K562 (cell line): ENCODE results near the gene ADNP2. TPM values are rescaled to one million over a fixed set of nuclear protein-coding genes. Genes with fewer than 3 reads are reported as not detected.

Experiments used
- ATAC-seq: fragments of 200-7000 bp; cut with Tn5 transposase; 3 replicates; pipeline ENCODE4 v1.9.1; 2020; ENCODE audit warnings: moderate library complexity
- BruUV-seq: library from RNA; stranded (reverse); fragments of 400-500 nt; replicated peaks from 2 replicates; lab custom pipeline; 2021; lab: Mats Ljungman, UMichigan
- CTCF ChIA-PET: fragments of 300-600 bp; formaldehyde crosslinking; extraction: SDS; loops from one replicate; lab custom pipeline; 2021; ENCODE audit warnings: low intra/inter-chr PET ratio; lab: Yijun Ruan, JAX
- POLR2A ChIA-PET: fragments of 300-600, 350-650 bp; sonication (Branson Sonifier 250); formaldehyde crosslinking; extraction: SDS; loops from one replicate; lab custom pipeline; 2021; ENCODE audit warnings: antibody characterized with exemption, inconsistent platforms; lab: Yijun Ruan, JAX
- DNase-seq, 4 experiments: peaks; one replicate each; pipeline versions ENCODE4 v3.0.0 to v3.0.0-alpha.2; 2011 to 2018; ENCODE audit warnings: low spot score in 3 of 4, mixed read lengths in 3 of 4; ENCODE audit errors: extremely low read depth in 1 of 4
- FAIRE-seq: peaks from 2 replicates; lab custom pipeline; 2011; peaks lifted over from hg19 to GRCh38; lab: Jason Lieb, UNC
- H2AFZ ChIP-seq: 2 replicates; pipeline ENCODE4 v1.6.0; 2011; ENCODE audit warnings: low read depth, low read length, control low read depth, inconsistent platforms
- H3K27ac ChIP-seq: fragments of 200-600 bp; 3 replicates; pipeline ENCODE4 v1.8.0; 2011; ENCODE audit warnings: low read depth, mild to moderate bottlenecking, control low read depth, inconsistent platforms, low read length, moderate library complexity, mixed read lengths; ENCODE audit errors: extremely low read depth
- H3K27me3 ChIP-seq, 2 experiments: fragments of 300-600 bp in 1 of 2; 2 replicates in 1 of 2; 3 replicates in 1 of 2; pipeline versions ENCODE4 v1.6.0 to v1.8.0; 2011; ENCODE audit warnings: inconsistent platforms in 2 of 2, low read length in 2 of 2, mild to moderate bottlenecking in 1 of 2, mixed read lengths in 1 of 2, moderate library complexity in 1 of 2; ENCODE audit not compliant: control insufficient read depth in 2 of 2, insufficient read depth in 2 of 2
- H3K36me3 ChIP-seq: fragments of 300-600 bp; 3 replicates; pipeline ENCODE4 v1.8.0; 2011; ENCODE audit warnings: mild to moderate bottlenecking, low read length, inconsistent platforms; ENCODE audit not compliant: control insufficient read depth, insufficient read depth
- H3K4me1 ChIP-seq, 2 experiments: fragments of 200-600 bp in 1 of 2; replicated peaks in 1 of 2; 2 replicates in 1 of 2; 3 replicates in 1 of 2; pipeline versions ENCODE4 v1.5.1 to v1.8.0; 2011; ENCODE audit warnings: inconsistent platforms in 2 of 2, low read length in 2 of 2, mild to moderate bottlenecking in 1 of 2, mixed read lengths in 1 of 2, moderate library complexity in 1 of 2; ENCODE audit not compliant: control insufficient read depth in 2 of 2, insufficient read depth in 2 of 2
- H3K4me2 ChIP-seq: 2 replicates; pipeline ENCODE4 v1.6.1; 2011; ENCODE audit warnings: low read length, control low read depth, inconsistent platforms, mixed read lengths; ENCODE audit not compliant: insufficient read depth
- H3K4me3 ChIP-seq: fragments of 200-600 bp; sonication (generic), shearing (Covaris generic); 2 replicates; pipeline ENCODE4 v1.5.1; 2016; ENCODE audit warnings: control low read depth, inconsistent platforms
- H3K79me2 ChIP-seq: fragments of 200-600 bp; 3 replicates; pipeline ENCODE4 v1.8.0; 2011; ENCODE audit warnings: low read length, inconsistent platforms; ENCODE audit not compliant: control insufficient read depth, insufficient read depth
- H3K9ac ChIP-seq, 2 experiments: 2 replicates each; pipeline versions ENCODE4 v1.6.0 to v1.6.1; 2011; ENCODE audit warnings: low read depth in 2 of 2, low read length in 2 of 2, control low read depth in 1 of 2, inconsistent platforms in 1 of 2, mild to moderate bottlenecking in 1 of 2, mixed read lengths in 1 of 2; ENCODE audit not compliant: insufficient read depth in 1 of 2
- H3K9me1 ChIP-seq: one replicate; pipeline ENCODE4 v1.6.0; 2011; ENCODE audit warnings: inconsistent platforms, mild to moderate bottlenecking, low read length, moderate library complexity; ENCODE audit not compliant: control insufficient read depth, insufficient read depth
- H3K9me3 ChIP-seq: replicated peaks from 2 replicates; pipeline ENCODE4 v1.5.1; 2011; ENCODE audit warnings: low read depth, low read length, inconsistent platforms; ENCODE audit not compliant: control insufficient read depth, insufficient read depth
- H4K20me1 ChIP-seq: replicated peaks from 2 replicates; pipeline ENCODE4 v1.6.1; 2011; ENCODE audit warnings: low read length, inconsistent platforms, mixed read lengths; ENCODE audit not compliant: control insufficient read depth, insufficient read depth
- CGGBP1 ChIP-seq: fragments of 250-450 bp; sonication (Bioruptor Pico); IDR thresholded peaks from 2 replicates; pipeline ENCODE4 v1.9.0; 2021; ENCODE audit warnings: mild to moderate bottlenecking
- ELF2 ChIP-seq: fragments of 250-450 bp; sonication (Bioruptor Pico); IDR thresholded peaks from 2 replicates; pipeline ENCODE4 v1.5.0; 2021; ENCODE audit warnings: mild to moderate bottlenecking
- GABPB1 ChIP-seq: sonication (generic); formaldehyde crosslinking; IDR thresholded peaks from 2 replicates; pipeline ENCODE4 v1.8.0; 2022; ENCODE audit warnings: mild to moderate bottlenecking, missing genetic modification reagents
- MYC ChIP-seq, 2 experiments: fragments of 250-450 bp in 1 of 2; sonication (Bioruptor Pico) in 1 of 2; IDR thresholded peaks; 2 replicates each; pipeline versions ENCODE4 v1.5.1 to v1.6.1; 2012 to 2021; ENCODE audit warnings: low read depth in 2 of 2, borderline replicate concordance in 1 of 2, improper control_type of control experiment in 1 of 2, low read length in 1 of 2, mild to moderate bottlenecking in 1 of 2, moderate library complexity in 1 of 2
- SAFB ChIP-seq: fragments of 200-400 bp; formaldehyde crosslinking; IDR thresholded peaks from 2 replicates; pipeline ENCODE4 v1.6.1; 2017; ENCODE audit warnings: low read depth, low read length, borderline replicate concordance
- YY1 ChIP-seq, 3 experiments: IDR thresholded peaks; 2 replicates each; pipeline ENCODE4 v1.6.1; 2011; ENCODE audit warnings: low read length in 2 of 3, mild to moderate bottlenecking in 2 of 3, moderate library complexity in 2 of 3, borderline replicate concordance in 1 of 3, control low read depth in 1 of 3, low read depth in 1 of 3; ENCODE audit not compliant: insufficient read depth in 3 of 3, insufficient replicate concordance in 2 of 3, control insufficient read depth in 1 of 3, insufficient read length in 1 of 3; ENCODE audit errors: extremely low read depth in 1 of 3
- ZKSCAN1 ChIP-seq: fragments of 150-350 bp; IDR thresholded peaks from 2 replicates; pipeline ENCODE4 v1.6.1; 2016; ENCODE audit warnings: low read depth, low read length
- ZMIZ1 ChIP-seq, 2 experiments: fragments of 150-350 bp in 1 of 2; IDR thresholded peaks; 2 replicates each; pipeline ENCODE4 v1.6.1; 2012 to 2016; ENCODE audit warnings: low read depth in 2 of 2, low read length in 2 of 2, mild to moderate bottlenecking in 1 of 2, moderate library complexity in 1 of 2
- ZNF165 ChIP-seq: fragments of 250-450 bp; sonication (Bioruptor Pico); IDR thresholded peaks from 2 replicates; pipeline ENCODE4 v1.4.0; 2020; ENCODE audit warnings: borderline replicate concordance
- ZNF175 ChIP-seq: fragments of 200-800 bp; sonication (Bioruptor generic); IDR thresholded peaks from 2 replicates; pipeline ENCODE4 v1.6.1; 2016; ENCODE audit warnings: low read depth, mild to moderate bottlenecking, missing genetic modification characterization, missing compliant biosample characterization
- WGBS: fragments of 100-300 bp; shearing (Covaris generic); methylation state at CpG from one replicate; pipeline ENCODE4 v1.1.6; 2016; ENCODE audit warnings: low coverage, mixed read lengths; ENCODE audit not compliant: insufficient coverage; ENCODE audit errors: missing lambda C conversion rate; 5-methylcytosine and 5-hydroxymethylcytosine counted together
- in situ Hi-C: fragments of 300-500 bp; cut with MboI; formaldehyde crosslinking; loops from 4 replicates; pipeline ENCODE4 v1.15.0; 2018; ENCODE audit warnings: inconsistent platforms, mixed read lengths
- intact Hi-C: fragments of 100-400 bp; cut with micrococcal nuclease; formaldehyde crosslinking; loops from 2 replicates; pipeline ENCODE4 v1.14.2; 2022
- polyA plus RNA-seq, 8 experiments: library from polyadenylated mRNA; depleted of rRNA in 4 of 8; stranded (reverse) in 5 of 8; unstranded in 3 of 8; fragments of >200 nt; fragmentation: Nextera tagmentation in 2 of 8; fragmentation: Illumina TruSeq in 1 of 8; extraction: Ambion mirVana in 2 of 8; extraction: Trizol in 1 of 8; gene quantifications; 2 replicates each; pipeline versions ENCODE4 v1.2.1 to v1.2.3, GENCODE V29; 2011 to 2014; ENCODE audit warnings: inconsistent platforms in 1 of 8, missing spikeins in 1 of 8
- total RNA-seq, 7 experiments: library from RNA; depleted of rRNA in 6 of 7; stranded (reverse); fragments of >200 nt in 6 of 7; fragmentation: Illumina TruSeq in 2 of 7; extraction: Trizol in 2 of 7; gene quantifications; 2 replicates each; pipeline versions ENCODE4 v1.2.1 to v1.2.3, GENCODE V29; 2011 to 2021; ENCODE audit warnings: low replicate concordance in 1 of 7

The ADNP2 gene
- total and polyA plus RNA-seq, 9 of the 15 experiments (the other 6 are each of a cell fraction or from before 2014, with no cell fraction given) = 5.8 to 24.3 (median 16.0) TPM

DNA sequence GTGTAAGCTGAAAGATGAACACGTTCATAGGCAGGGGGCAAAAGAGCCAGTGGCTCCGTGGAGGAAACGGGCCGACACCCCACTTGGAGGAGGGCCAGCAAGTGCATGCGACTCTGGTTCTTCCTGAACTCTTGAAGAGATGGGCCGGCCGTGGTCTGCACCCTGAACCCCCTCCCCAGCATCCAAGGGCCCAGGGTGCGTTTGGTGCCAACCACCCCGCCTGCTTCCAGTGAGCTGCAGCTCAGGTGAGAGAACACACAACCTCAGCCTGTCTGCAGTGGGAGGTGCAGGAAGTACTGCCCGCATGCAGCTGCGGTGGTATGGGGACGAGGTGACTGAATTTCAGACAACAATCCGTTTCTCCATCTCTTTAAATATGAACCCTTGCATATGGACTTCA is 58.9 kb downstream of the ADNP2 start (continued):
- TF ChIP-seq ZMIZ1 (IDR thresholded peaks at IDR 0.05; ENCODE audit: low read depth in 2 of 2, low read length in 2 of 2) = no peak
- TF ChIP-seq ZNF165 (CRISPR knock-in tag) = no peak
- TF ChIP-seq GABPB1 = no peak
- no peak for TF ChIP-seq YY1 (IDR thresholded peaks at IDR 0.05; ENCODE audit: borderline replicate concordance in 1 of 3, control insufficient read depth in 1 of 3, extremely low read depth in 1 of 3, insufficient read depth in 3 of 3, insufficient read length in 1 of 3, insufficient replicate concordance in 2 of 3, low read depth in 1 of 3, low read length in 2 of 3)
- no peak for TF ChIP-seq ZKSCAN1
- TF ChIP-seq CGGBP1 (CRISPR knock-in tag) = no peak

- Histone ChIP-seq H3K36me3 (no peaks in the 10 kb centered on the region), H3K4me1 (peaks cover 0 to 6% of the 10 kb centered on the region in 2 experiments; a peak in 1 of 5 replicates), H3K27me3 (peaks cover 0 to 44% of the 10 kb centered on the region in 2 experiments; a peak in 3 of 5 replicates), H3K4me2 (no peak overlapping the region), H3K9me3 (no peaks in the 10 kb centered on the region), H3K9ac (no peak overlapping the region), H3K4me3 (no peak overlapping the region), H3K9me1 (no peaks in the 10 kb centered on the region), H4K20me1 (no peaks in the 10 kb centered on the region), H3K79me2 (no peaks in the 10 kb centered on the region), H3K27ac (no peak overlapping the region), H2AFZ (no peak overlapping the region)
- no peak for DNase-seq
- ChIA-PET POLR2A (no interaction called here), CTCF (no interaction called here)
- in situ Hi-C loops (no loop called here), intact Hi-C loops (no loop called here)
- BruUV-seq = no TSS peak
- no peak for TF ChIP-seq SAFB
- no peak for TF ChIP-seq ZNF175 (CRISPR knock-in tag)
- no peak for TF ChIP-seq ELF2 (CRISPR knock-in tag)
- TF ChIP-seq MYC (IDR thresholded peaks at IDR 0.05; ENCODE audit: low read depth, low read length) = no peak
- no peak for TF ChIP-seq MYC (CRISPR knock-in tag; IDR thresholded peaks at IDR 0.05; ENCODE audit: borderline replicate concordance, low read depth)
- FAIRE-seq = no peak
- 10% methylated on average over 2 of the region's 2 CpGs for WGBS
- no peak for ATAC-seq
Observed at GRCh38 chr18:80168346-80168745, 59.3 kb downstream of the ADNP2 start.
